Kidney capillary endothelial cell (primary cell): Measurements from ENCODE around the gene PLCXD3.

Experiments
- DNase-seq: peaks from one replicate; pipeline ENCODE4 v3.0.0-alpha.2; 2018; ENCODE audit warnings: low spot score

The PLCXD3 gene, protein sequence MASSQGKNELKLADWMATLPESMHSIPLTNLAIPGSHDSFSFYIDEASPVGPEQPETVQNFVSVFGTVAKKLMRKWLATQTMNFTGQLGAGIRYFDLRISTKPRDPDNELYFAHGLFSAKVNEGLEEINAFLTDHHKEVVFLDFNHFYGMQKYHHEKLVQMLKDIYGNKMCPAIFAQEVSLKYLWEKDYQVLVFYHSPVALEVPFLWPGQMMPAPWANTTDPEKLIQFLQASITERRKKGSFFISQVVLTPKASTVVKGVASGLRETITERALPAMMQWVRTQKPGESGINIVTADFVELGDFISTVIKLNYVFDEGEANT

DNA sequence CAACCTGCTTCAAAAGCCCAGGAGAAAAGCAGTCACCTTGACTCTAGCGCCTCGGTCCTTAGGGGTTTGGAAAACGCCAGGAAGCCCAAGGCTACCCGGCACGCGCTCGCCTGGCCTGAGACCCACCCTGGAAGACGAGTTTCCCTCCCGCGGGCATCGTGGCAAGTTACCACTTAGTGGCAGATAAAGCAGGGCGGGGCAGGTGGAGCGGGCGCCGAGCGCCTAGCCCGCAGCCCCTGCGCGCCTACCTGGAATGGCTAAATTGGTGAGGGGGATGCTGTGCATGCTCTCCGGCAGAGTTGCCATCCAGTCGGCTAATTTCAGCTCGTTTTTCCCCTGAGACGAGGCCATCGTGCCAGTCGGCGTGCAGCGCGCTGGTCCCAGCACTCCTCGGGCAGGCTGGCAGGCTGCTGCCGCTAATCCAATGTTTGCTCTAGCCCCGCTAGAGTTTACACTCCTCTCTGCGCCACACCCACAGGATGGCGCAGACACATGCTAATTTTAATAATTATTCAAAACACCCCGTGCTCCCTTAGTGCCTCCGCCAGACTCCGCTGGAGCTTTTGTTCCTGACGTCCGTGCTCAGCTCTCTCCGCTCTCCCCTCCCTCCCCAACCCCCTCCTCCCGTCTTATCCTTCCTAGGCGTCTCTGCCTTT, at the start of gene PLCXD3:
Gene PLCXD3 (minus strand): TSS at position 426 of the 656 bp plus-strand sequence. CDS start 75 bp downstream, at position 351.
- DNase-seq: no peak

DNA sequence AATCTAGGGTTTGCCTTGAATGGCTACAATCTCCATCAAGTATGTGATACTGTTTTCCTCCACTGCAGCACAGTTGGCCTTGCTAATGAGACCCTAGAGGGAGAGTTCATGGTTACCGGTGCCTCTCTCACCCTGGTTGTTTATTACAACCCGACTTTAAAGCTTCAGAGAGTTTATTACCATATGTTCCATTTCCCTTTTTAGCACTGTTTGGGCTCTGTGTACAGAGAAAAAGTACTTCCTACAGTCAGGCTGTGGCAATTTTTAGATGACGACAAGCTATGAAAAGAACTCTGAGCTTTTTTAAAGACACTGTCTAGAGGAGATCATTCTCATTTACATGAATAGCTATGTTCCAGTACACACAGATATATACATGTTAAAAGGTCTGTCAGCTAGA, 48.8 kb upstream of the PLCXD3 start:
- no peak for DNase-seq

DNA sequence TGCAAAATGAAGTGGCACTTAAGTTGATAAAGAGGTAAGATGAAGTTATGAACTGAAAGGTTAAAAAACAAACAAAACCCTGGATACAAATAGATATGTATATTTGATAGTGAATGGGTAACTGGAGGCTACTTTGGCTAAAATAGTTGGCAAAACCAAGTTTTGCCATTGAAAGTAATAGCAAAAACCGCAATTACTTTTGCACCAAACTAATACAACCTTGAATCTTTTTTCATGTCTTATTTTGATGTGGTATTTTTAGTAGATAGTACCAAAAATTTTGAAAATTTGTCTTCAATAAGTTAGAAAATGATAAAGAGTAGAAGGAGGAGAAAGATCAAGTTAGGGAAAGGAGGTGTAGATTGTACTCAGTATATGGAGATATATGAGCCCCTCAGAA, 47.9 kb upstream of the PLCXD3 start:
- no peak for DNase-seq

DNA sequence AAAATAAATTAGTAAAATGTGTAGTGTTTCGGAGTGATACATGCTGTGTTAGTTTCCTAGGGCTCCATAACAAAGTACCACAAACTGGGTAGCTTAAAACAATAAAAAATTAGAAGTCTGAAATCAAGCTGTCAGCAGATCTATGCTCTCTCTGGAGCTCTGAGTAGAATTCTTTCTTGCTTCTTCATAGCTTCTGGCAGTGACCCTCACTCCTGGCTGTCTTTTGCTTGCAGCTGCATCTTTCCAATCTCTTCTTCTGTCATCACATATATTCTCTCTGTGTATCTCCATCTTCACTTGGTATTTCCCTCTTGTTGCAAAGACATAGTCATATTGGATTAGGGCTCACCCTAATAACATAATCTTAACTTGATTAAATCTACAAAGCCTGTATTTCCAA, 37.6 kb upstream of the PLCXD3 start:
- DNase-seq: no peak

DNA sequence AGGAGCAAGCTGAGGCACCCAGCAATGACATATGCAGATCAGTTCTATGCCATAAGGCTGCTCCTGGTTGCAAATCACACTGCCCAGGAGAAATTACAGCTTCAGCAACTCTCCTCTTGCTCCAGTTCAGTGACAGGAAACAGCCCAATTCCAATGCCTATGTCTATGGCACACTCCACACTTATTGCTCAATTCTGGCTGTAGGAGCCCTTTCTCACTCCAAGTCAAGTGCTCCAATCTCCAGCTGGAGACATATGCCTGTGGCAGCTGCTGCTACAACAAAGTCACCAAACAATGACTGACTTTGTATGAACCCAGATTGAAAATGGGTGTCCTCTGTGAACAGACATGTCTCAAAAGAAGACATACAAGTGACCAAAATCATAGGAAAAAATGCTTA, 31.8 kb upstream of the PLCXD3 start:
- no peak for DNase-seq

DNA sequence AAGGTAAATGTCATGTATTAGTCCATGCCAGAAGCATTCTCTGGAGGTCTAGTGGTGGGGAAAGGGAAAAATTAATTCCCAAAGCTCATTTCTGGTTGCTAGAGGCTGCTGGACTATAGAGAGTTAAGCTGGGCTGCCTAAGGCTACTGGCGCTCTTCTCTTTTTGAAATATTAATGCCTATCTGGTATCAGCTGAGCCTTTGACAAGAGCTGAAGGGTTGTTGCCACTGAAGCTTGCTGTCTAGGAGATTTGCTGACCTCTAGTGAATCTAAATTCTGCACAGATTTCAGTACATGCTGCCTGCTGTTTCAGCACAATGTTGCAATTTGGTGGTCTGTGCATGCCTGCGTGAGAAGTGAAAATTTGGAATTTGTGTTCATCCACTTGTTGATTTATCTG, 29.1 kb upstream of the PLCXD3 start:
- DNase-seq: no peak

DNA sequence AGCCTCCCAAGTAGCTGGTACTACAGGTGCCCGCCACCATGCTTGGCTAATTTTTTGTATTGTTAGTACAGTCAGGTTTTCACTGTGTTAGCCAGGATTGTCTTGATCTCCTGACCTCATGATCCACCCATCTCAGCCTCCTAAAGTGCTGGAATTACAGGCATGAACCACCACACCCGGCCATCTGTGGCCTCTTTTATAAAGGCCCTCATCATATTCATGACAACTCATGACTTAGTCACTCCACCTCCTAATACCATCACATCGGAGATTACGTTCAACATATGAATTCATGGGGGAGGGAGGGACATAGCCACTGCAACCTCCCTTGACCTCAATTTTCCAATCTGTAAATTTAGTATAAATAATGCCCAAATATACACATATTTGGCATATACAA, 27.2 kb upstream of the PLCXD3 start:
- DNase-seq: no peak

DNA sequence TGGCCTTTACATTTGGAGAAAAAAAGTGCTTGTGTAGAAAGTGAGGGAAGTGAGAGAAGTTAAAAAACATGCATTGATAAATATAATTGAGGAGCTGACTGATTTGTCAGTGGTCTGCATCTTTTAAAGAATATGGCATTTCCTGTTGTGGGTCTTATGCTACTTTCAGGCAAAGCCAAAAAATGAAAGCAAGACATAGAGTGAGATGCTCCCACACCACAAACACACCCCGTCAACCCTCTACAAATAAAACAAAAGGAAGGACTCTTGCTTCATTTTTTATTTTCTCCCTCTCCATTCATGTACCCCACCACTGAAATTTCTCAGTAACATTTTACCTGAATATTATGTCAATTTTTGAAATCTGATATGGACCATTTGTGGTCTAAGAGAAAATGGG, 22.1 kb upstream of the PLCXD3 start:
- DNase-seq: no peak

DNA sequence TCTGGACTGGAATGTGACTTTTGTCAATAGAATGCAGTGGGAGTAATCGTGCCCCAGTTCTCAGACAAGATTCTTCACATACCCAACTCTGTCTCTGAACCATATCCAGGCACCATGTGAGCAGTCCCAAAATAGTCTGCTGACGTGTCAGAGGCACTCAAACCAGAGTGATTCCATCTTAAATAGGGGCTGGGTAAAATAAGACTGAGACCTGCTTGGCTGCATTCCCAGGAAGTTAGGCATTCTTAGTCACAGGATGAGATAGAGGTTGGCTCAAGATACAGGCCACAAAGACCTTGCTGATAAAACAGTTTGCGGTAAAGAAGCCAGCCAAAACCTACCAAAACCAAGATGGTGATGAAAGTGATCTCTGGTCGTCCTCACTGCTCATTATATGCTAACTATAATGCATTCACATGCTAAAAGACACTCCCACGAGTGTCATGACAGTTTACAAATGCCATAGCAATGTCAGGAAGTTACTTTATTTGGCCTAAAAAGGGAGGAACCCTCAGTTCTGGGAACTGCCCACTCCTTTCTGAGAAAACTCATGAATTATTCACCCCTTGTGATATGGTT, 16.9 kb upstream of the PLCXD3 start:
- DNase-seq: peak; percentile 10

DNA sequence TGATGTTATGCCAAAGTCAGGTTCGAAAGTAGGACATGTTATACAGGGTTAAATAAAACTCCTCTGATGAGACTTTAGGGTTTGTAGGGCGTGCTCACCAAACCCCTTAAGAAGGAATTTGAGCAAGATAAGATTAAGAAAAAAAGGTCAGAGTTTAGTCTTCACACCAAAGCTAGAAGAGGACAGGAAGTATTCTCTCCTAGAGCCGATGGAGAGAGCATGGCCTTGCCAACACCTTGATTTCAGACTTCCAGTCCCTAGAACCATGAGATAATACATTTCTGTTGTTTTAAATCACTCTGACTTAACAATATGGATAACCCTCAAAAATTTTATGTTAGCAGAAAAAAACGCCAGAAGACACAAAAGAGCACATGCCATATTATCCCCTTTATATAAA, 16.3 kb upstream of the PLCXD3 start:
- DNase-seq: no peak

DNA sequence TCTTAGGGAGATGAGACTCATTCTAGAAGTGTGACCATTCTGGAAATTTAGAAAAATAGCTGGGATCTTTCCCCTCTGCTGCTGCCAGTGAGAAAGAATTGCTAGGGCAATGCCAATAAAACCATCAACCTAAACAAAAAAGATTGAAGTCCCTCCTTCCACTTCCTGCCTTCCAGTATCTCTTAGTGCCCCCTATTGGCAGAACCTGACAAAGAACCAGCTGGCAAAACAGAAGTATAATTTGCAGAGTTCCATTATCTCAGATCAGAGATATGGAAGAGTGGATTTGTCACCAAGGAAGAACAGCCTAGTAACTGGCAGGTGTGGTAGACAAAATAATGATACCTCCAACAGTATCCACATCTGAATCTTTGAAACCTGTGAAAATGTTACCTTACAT, 13.8 kb upstream of the PLCXD3 start:
- DNase-seq: no peak

DNA sequence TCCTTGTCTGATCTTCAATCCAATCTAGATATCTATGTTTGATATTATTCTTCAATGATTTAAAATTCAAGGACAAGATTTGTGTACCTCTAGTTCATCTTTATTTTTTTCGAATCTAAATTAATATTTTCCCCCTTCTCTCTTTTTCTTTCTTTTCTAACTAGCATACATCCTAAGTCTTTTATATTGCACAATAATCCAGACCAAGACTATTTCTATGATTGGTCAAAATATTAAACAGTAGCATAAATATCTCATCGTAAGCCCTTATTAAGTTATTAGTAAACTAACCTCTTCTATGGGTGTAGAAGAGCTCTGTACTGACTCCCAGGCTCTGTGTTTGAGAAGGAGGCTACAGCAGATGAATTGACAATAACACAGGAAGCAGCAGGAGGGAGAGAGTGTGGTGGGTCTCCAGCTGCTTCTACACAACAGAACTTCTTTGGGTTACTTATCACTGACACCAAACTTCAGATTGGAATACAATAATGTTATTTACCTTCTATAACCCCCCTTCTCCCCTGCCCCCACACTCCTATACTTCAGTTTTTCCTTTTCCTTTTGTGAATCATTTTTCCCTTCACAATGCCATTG, 11.9 kb upstream of the PLCXD3 start:
- DNase-seq: no peak

DNA sequence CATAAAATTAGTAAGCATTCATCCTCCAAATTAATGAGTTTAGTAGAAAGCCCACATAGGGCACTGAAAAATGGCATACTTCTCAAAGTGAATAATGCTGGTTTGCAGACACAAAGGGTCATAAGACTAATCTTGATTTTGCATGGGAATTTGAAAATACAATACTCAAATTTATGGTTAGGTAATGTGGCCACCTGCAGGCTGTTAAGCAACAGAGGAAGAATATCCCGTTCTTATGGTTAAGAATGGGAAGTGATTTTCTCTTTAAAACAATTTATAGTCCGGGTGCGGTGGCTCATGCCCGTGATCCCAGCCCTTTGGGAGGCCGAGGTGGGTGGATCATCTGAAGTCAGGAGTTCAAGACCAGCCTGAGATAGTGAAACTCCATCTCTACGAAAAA, 9.4 kb upstream of the PLCXD3 start:
- DNase-seq: no peak

DNA sequence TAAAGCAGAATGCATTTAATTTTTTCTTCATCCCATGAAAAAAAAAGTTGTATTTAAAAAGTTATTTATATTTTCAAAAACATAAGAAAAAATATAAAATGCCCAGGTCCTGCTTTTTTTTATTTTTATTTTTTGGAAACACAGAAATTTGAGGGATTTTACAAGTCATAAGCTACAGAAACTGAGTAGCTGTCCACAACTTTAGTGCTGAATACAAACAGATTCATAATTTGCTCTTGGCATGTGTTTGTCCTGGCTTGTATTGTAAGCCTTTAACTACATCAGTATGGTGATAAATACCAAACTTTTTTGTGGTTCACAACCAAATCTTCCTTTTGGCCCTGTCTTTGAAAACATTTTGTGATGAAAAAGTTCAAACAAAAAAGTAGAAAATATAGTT, 7.5 kb upstream of the PLCXD3 start:
- no peak for DNase-seq

DNA sequence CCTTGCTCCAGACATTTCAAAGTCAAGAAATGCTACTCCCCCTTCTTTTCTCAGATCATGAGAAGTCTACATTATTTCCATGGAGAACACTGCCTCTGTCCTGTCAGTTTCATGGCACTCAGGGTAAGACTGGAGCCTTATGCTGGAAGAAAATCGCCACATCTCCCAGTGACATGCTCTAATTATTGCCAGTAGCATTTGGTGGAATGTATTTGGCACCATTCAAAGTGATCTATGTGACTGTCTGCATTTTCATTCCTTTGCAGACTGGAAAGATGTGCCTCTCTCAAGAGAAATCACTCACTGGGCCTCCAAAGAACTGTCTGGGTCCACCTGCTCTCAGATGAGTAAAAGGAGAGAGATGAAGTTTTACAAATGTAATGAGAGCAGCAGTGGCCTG, 840 bp upstream of the PLCXD3 start:
- no peak for DNase-seq

DNA sequence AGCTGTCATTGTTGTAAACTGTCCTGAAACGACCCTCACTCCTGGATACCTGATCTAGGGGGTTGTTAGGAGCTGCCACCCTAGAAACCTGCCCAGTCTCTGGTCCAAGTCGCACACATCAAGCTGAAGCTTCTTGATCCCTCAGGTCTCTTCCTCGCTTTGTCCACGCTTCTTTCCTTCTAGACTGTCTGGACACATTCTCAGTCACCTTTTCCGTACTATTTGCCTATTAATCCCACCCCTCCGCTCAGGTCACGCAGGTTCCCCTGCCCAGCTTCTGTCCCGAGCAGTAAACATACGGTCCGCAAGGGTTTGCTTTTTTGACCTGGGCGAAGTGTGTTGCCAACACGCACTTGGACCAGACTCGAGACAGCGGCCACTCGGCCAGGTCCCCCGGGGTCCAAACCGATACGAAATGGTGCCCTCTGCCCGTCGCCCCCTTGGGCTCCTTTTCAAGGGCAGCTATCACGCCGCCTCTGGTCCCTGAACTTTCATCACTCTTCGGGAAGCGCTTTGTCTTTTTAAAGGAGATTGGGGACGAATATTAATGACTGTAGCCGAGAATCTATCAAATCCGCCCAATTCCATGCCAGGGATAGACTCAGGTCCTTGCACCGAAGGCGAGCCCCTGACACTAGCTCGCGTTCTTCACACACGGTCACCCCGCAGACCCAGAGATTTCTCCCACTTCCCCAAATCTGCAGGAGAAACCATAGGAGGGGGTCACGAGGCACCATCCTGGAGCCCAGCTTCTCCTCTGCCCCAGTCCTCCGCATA, 814 bp downstream of the PLCXD3 start:
- no peak for DNase-seq

DNA sequence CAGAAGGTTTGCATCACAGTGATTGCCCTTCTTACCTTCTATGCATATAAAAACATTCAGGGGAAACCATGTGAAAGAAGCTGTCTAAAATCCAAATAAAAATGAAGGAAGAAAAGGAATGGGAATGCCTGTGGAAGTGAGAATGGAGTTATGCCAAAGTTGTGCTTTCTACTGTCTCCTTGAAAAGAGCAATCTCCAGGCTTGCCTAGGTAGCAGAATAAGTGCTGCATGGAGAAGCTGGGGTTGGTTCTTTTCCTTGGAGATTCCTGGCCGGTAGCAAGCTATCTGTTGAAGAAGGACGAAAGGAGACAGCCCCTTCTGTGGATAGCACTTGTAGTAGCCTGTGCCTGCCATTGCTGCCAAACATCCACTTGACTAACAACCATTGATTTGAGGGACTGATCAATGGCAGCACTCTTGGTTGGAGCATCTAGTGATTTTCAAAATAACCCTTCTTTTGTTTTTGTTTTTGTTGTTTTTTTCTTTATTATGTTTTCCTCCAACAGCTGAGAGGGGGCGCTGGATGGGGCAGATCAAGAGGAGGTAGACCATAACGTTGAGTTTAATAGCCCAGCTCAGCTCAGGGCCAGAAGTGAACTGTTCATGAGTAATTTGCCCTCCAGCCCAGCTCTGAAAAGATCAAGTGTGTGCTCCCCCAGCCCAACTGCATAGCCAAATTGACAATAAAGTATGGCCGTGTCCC, 1.6 kb downstream of the PLCXD3 start:
- no peak for DNase-seq

DNA sequence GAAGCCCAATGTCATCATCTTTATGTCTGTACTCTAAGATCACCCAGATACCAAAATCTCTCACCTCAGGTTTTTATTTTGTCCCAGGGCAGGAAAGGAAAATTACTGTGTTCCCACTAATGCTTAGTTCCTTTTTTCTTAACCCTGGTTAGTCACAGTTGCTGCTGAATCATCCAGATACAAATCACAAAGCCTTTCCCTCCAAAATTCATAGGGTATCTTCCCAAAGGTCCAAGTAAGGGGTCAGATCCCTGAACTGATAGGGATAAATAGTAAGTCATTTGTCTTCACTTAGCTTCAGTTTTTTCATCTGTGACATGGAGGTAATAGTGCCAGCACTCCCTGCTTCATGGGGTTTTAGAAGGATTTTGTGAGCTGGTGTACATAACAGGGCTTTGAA, 2.2 kb downstream of the PLCXD3 start:
- no peak for DNase-seq

DNA sequence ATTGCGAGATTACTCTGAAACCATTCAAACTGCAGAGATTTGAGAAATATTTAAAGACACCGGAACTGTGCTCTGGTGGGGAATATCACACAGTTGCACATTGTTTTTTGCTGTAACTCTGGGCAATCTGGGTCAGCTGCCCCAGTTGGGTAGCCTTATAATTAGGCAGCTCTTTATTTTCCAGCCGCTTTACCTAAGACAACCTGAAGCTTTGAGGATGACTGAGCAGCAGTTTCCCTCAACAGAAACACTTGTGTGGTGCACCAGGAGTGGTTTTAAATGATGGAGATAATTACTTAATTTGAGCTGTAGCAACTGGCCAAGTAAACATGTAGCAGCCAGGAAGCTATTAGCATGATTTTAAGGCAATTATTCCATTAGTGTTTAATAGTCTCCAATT, 2.9 kb downstream of the PLCXD3 start:
- no peak for DNase-seq

DNA sequence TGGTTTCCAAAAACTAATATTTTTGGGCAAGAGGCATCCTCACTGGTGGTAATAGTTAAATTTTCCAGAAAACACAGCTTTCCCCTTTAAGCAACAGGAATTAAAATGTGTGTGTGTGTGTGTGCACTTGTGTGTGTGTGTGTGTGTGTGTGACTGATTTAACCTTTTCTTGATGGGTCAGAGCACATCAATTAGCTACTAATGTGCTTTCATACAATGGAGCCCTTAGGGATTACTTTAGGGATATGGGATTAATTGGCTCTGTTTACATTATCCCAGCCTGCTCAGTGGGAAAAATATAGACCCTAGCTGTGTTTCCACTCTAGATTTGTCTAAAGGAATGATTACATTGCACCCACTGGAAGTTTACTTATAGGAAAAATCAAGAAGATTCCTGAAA, 6.5 kb downstream of the PLCXD3 start:
- no peak for DNase-seq

DNA sequence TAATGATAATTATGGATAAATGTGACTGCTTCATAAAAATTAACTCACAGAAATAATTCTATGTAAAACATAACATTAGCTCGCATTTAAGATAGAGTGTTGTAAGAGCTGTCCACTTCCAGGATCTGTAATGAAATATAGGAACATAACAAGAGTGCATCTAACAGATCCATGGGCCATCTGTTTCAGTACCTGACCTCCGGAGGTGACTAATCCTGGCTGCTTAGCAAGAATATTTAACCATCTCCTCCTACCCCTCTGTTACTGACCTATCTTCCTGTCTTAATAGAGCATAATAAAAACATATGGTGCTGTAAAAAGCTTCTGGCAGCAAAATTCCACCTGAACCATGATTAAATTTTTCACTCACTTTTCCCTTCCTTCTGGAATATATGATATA, 7.1 kb downstream of the PLCXD3 start:
- DNase-seq: no peak
